Measurements from ENCODE around the gene UGCG.

DNA sequence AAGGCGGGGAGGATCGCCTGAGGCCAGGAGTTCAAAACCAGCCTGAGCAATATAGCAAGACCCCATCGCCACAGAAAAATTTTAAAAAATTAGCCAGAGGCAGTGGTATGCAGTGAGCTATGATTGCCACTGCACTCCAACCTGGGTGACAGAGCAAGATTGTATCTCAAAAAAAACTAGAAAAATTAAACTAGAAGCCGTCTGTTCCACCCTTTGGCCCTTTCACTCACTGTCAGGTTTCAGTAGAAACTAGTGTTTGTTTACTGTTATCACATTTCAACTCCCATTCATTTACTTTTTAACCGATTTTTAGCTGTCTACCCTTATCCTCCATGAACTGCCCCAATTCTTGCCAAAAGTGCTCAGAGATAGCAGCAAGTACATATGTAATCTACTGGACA is 8.3 kb downstream of the UGCG start:
- TF ChIP-seq, protein P1, sequence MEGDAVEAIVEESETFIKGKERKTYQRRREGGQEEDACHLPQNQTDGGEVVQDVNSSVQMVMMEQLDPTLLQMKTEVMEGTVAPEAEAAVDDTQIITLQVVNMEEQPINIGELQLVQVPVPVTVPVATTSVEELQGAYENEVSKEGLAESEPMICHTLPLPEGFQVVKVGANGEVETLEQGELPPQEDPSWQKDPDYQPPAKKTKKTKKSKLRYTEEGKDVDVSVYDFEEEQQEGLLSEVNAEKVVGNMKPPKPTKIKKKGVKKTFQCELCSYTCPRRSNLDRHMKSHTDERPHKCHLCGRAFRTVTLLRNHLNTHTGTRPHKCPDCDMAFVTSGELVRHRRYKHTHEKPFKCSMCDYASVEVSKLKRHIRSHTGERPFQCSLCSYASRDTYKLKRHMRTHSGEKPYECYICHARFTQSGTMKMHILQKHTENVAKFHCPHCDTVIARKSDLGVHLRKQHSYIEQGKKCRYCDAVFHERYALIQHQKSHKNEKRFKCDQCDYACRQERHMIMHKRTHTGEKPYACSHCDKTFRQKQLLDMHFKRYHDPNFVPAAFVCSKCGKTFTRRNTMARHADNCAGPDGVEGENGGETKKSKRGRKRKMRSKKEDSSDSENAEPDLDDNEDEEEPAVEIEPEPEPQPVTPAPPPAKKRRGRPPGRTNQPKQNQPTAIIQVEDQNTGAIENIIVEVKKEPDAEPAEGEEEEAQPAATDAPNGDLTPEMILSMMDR (IDR thresholded peaks at IDR 0.05; ENCODE audit: insufficient read depth, low read length, poor library complexity, severe bottlenecking), result no peak
- TF ChIP-seq EZH2phosphoT487 (conservative IDR thresholded peaks at IDR 0.05; ENCODE audit: low read length), result no peak

Data from SU-DHL-6 (cell line).